ENCODE data around the gene KRTAP1-4. TPM values are rescaled to one million over a fixed set of nuclear protein-coding genes. Genes with fewer than 3 reads are reported as not detected.
"Not testable (repeated sequence)": the region's sequence is repeated elsewhere in the genome, so short reads cannot be mapped to it uniquely, and the experiment has no call there.

KRTAP1-4 gene
- total RNA-seq, 3 donors from 2014 or later (not counting 1 experiment from before 2014, with no cell fraction given) = not detected

DNA sequence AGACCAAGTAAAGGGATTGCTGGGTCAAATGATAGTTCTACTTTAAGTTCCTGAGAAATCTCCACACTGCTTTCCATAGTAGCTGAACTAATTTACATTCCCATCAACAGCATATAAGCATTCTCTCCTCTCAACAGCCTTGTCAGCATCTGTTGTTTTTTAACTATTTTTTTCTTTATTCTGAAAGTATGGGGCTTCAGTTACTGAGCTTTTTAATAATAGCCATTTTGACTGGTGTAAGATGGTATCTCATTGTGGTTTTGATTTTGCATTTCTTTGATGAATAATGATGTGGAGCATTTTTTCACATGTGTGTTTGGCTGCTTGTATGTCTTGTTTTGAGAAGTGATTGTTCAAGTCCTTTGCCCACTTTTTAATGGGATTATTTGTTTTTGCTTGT lies 22.6 kb upstream of the KRTAP1-4 start:
- DNase-seq = no peak
- Mint-ChIP-seq H3K4me3 (no peak overlapping the region), H3K27ac (no peak overlapping the region), H3K4me1 (no peaks in the 10 kb centered on the region), H3K36me3 (no peaks in the 10 kb centered on the region), H3K9me3 (peaks cover 0 to 1% of the 10 kb centered on the region in 2 donors), H3K27me3 (ENCODE audit: low read depth in 2 of 2) (peaks cover 17 to 45% of the 10 kb centered on the region in 2 donors)
- no peaks in the 10 kb centered on the region for H3K27me3 ChIP-seq (ENCODE audit: control insufficient read depth, insufficient read depth, low read length)
- no peaks in the 10 kb centered on the region for H3K9me3 ChIP-seq (ENCODE audit: control insufficient read depth, insufficient read depth, low read length)
- H3K36me3 ChIP-seq (ENCODE audit: control insufficient read depth, insufficient read depth, low read length) = no peaks in the 10 kb centered on the region
- H3K4me3 ChIP-seq (ENCODE audit: low read length) = no peak overlapping the region
- no peak overlapping the region for H3K27ac ChIP-seq (ENCODE audit: low read length)
- intact Hi-C loops (cut with micrococcal nuclease) = no loop called here
- ATAC-seq = no peak
- TF ChIP-seq, protein P1, sequence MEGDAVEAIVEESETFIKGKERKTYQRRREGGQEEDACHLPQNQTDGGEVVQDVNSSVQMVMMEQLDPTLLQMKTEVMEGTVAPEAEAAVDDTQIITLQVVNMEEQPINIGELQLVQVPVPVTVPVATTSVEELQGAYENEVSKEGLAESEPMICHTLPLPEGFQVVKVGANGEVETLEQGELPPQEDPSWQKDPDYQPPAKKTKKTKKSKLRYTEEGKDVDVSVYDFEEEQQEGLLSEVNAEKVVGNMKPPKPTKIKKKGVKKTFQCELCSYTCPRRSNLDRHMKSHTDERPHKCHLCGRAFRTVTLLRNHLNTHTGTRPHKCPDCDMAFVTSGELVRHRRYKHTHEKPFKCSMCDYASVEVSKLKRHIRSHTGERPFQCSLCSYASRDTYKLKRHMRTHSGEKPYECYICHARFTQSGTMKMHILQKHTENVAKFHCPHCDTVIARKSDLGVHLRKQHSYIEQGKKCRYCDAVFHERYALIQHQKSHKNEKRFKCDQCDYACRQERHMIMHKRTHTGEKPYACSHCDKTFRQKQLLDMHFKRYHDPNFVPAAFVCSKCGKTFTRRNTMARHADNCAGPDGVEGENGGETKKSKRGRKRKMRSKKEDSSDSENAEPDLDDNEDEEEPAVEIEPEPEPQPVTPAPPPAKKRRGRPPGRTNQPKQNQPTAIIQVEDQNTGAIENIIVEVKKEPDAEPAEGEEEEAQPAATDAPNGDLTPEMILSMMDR (IDR thresholded peaks at IDR 0.05) = no peak
- H3K4me1 ChIP-seq (ENCODE audit: control insufficient read depth, insufficient read depth, low read length) = no peaks in the 10 kb centered on the region

DNA sequence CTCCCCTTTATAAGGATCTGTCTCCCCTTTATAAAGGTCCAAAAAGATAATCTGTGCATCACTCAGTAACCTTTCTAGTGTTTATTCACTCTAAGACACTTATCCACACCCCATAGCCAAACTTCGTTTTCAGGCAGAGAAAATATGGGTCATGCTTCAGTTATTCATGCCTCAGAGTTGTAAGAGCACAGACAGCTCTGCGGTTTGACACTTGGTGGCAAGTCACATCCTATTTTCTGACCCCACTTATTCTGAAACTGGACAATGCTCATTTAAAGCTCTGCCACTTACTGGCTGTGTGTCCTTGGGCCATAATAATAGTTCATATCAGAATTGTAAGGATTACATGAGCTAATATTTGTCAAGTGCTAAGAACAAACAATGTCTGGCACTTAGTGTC lies 19.1 kb upstream of the KRTAP1-4 start:
- Mint-ChIP-seq H3K27ac (no peak overlapping the region), H3K27me3 (ENCODE audit: low read depth in 2 of 2) (peaks cover 26 to 44% of the 10 kb centered on the region in 2 donors), H3K9me3 (no peaks in the 10 kb centered on the region), H3K36me3 (no peaks in the 10 kb centered on the region), H3K4me1 (no peaks in the 10 kb centered on the region), H3K4me3 (no peak overlapping the region)
- Histone ChIP-seq H3K36me3 (ENCODE audit: control insufficient read depth, insufficient read depth, low read length) (no peaks in the 10 kb centered on the region), H3K9me3 (ENCODE audit: control insufficient read depth, insufficient read depth, low read length) (no peaks in the 10 kb centered on the region), H3K27ac (ENCODE audit: low read length) (no peak overlapping the region), H3K4me3 (ENCODE audit: low read length) (no peak overlapping the region), H3K27me3 (ENCODE audit: control insufficient read depth, insufficient read depth, low read length) (no peaks in the 10 kb centered on the region), H3K4me1 (ENCODE audit: control insufficient read depth, insufficient read depth, low read length) (no peaks in the 10 kb centered on the region)
- TF ChIP-seq, protein P1 (IDR thresholded peaks at IDR 0.05) = no peak
- DNase-seq (no peak), ATAC-seq (no peak)
- intact Hi-C loops (cut with micrococcal nuclease) = no loop called here
- 31% methylated on average over 2 of the region's 2 CpGs for WGBS (ENCODE audit: insufficient coverage)

DNA sequence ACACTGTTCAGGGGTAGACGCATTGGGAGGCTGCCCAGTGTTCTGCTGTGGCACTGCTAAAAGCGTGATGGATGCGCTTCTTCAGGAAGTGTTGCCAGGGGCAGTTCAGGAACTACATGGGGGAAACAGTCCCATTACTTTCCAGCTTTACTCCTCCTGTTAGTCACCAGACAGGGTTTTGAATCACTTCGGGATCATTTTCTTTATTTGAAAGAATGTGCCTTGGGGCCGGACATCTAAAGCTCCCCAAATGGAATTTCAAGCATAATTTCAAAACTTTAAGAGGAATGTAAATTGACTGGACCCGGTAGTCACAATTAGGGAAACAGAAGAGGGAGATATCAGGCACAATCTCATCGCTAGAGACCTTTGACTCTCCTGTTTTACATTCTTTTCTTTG lies 18.4 kb upstream of the KRTAP1-4 start:
- no peaks in the 10 kb centered on the region for H3K27me3 ChIP-seq (ENCODE audit: control insufficient read depth, insufficient read depth, low read length)
- H3K4me3 ChIP-seq (ENCODE audit: low read length) = no peak overlapping the region
- no peaks in the 10 kb centered on the region for H3K36me3 ChIP-seq (ENCODE audit: control insufficient read depth, insufficient read depth, low read length)
- no peak overlapping the region for H3K27ac Mint-ChIP-seq
- H3K36me3 Mint-ChIP-seq = no peaks in the 10 kb centered on the region
- TF ChIP-seq, protein P1 (IDR thresholded peaks at IDR 0.05) = no peak
- H3K9me3 ChIP-seq (ENCODE audit: control insufficient read depth, insufficient read depth, low read length) = no peaks in the 10 kb centered on the region
- 90% methylated on average over 7 of the region's 7 CpGs for whole genome bisulfite sequencing (ENCODE audit: insufficient coverage)
- no peak overlapping the region for H3K27ac ChIP-seq (ENCODE audit: low read length)
- no peak for DNase-seq
- peaks cover 22 to 38% of the 10 kb centered on the region in 2 donors for H3K27me3 Mint-ChIP-seq (ENCODE audit: low read depth in 2 of 2)
- H3K4me1 ChIP-seq (ENCODE audit: control insufficient read depth, insufficient read depth, low read length) = no peaks in the 10 kb centered on the region
- intact Hi-C loops (cut with micrococcal nuclease) = no loop called here
- H3K4me1 Mint-ChIP-seq = no peaks in the 10 kb centered on the region
- no peak for ATAC-seq
- H3K4me3 Mint-ChIP-seq = no peak overlapping the region
- H3K9me3 Mint-ChIP-seq = no peaks in the 10 kb centered on the region

DNA sequence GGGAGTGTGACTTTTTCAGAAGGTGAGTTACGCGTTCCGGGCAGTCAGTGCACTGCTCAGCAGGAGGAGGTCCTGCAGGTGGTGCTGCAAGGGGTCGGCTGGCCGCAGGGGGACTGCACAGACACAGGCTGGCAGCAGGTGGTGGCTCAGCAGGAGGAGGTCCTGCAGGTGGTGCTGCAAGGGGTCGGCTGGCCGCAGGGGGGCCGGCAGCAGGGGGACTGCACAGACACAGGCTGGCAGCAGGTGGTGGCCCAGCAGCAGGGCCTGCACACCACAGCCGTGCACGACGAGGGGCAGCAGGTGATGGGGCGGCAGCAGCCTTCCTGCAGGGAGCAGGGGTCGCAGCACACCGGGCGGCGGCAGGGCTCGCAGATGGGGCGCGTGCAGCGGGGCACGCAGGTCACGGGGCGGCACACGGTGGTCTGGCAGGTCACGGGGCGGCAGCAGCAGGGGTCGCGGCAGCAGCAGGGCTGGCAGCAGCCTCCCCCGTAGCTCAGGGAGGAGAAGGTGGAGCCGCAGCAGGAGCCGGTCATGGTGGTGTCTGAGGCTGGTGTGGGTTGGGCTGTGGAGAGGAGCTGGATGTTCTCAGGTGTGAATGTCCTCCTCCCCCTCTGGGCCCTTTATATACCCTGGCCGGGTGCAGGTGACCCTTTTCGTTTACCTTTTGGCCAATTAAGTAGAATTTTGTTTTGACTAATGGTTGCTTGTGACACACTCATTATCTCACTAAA lies 16.9 kb upstream of the KRTAP1-4 start, which contains the start of gene KRTAP2-1:
Gene KRTAP2-1, minus strand, starts transcription at position 582 of the 731 bp plus-strand sequence. Its CDS starts 49 bp downstream, at position 533.
- DNase-seq; intact Hi-C loops (cut with micrococcal nuclease); H3K36me3 Mint-ChIP-seq; H3K27ac ChIP-seq (ENCODE audit: low read length); H3K27me3 ChIP-seq (ENCODE audit: control insufficient read depth, insufficient read depth, low read length); H3K27ac Mint-ChIP-seq; H3K36me3 ChIP-seq (ENCODE audit: control insufficient read depth, insufficient read depth, low read length); H3K4me3 ChIP-seq (ENCODE audit: low read length); H3K9me3 ChIP-seq (ENCODE audit: control insufficient read depth, insufficient read depth, low read length); H3K4me3 Mint-ChIP-seq; H3K4me1 ChIP-seq (ENCODE audit: control insufficient read depth, insufficient read depth, low read length); ATAC-seq; H3K4me1 Mint-ChIP-seq; H3K9me3 Mint-ChIP-seq: not testable (repeated sequence)
- 82% methylated on average over 9 of the region's 33 CpGs for WGBS (ENCODE audit: insufficient coverage)
- peaks cover 22 to 45% of the 10 kb centered on the region in 2 donors for H3K27me3 Mint-ChIP-seq (ENCODE audit: low read depth in 2 of 2)
